Adipocyte (in vitro differentiated cells): ENCODE measurements around the gene TMEM132D.

ENCODE experiments used
- DNase-seq: peaks from one replicate; pipeline ENCODE4 v3.0.0-alpha.2; 2015; ENCODE audit warnings: low read depth
- H3K27me3 ChIP-seq: replicated peaks from 2 replicates; pipeline ENCODE4 v1.7.0; 2013; ENCODE audit warnings: mild to moderate bottlenecking, low read length, moderate library complexity; ENCODE audit not compliant: control insufficient read depth, insufficient read depth
- H3K36me3 ChIP-seq: 2 replicates; pipeline ENCODE4 v1.7.0; 2013; ENCODE audit warnings: low read length, mild to moderate bottlenecking, moderate library complexity; ENCODE audit not compliant: control insufficient read depth, insufficient read depth, severe bottlenecking
- H3K4me1 ChIP-seq: 2 replicates; pipeline ENCODE4 v1.7.0; 2013; ENCODE audit warnings: mild to moderate bottlenecking, low read length, moderate library complexity; ENCODE audit not compliant: control insufficient read depth, insufficient read depth
- H3K4me3 ChIP-seq: 2 replicates; pipeline ENCODE4 v1.7.0; 2013; ENCODE audit warnings: mild to moderate bottlenecking, low read length, moderate library complexity
- H3K9ac ChIP-seq: 2 replicates; pipeline ENCODE4 v1.7.0; 2013; ENCODE audit warnings: mild to moderate bottlenecking, low read length, moderate library complexity
- H3K9me3 ChIP-seq: 2 replicates; pipeline ENCODE4 v1.7.0; 2013; ENCODE audit warnings: mild to moderate bottlenecking, low read length, moderate library complexity; ENCODE audit not compliant: control insufficient read depth

The TMEM132D gene

DNA sequence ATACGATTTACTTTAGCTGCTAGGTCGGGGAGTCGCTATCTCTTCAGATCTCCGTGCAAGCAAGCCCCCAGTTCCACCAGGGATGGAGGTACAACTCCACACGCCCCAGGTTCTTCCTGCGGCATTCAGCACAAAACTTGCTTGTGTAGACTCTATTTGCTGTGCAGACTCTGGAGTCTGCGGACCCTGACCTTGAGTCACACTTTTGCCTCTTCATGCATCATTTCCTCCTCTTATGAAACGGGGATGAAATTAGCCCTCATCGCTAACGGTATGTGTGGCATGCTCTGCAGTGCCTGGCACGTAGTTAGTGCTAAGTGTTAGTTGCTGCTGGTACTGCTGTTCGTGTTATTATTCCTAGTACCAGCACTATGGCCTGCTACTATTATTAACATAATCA lies 84.4 kb downstream of the TMEM132D start:
- H3K4me1 ChIP-seq: no peaks in the 10 kb centered on the region
- no peak for DNase-seq

DNA sequence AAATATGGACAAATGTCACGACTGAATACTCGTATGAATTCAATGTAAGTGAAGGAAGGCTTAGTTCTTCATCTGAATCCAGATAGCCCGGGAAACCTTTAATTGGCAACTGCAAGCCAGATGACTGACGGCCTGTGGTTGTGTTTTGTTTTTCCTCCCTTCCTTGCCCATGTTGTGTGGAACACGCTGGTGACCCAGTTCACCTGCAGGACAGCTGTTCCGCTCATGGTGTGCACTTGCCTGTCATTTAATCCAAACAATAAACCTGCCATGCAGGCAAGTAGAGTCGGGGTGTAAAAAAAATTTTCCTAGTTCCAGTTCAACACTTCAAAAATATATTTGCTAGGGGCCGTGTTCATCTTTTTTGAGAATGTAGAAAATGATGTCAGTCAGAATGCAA lies 88.0 kb downstream of the TMEM132D start:
- Histone ChIP-seq H3K4me1 (no peaks in the 10 kb centered on the region), H3K36me3 (no peaks in the 10 kb centered on the region), H3K9me3 (no peaks in the 10 kb centered on the region), H3K27me3 (no peaks in the 10 kb centered on the region), H3K4me3 (no peak overlapping the region), H3K9ac (no peak overlapping the region)
- DNase-seq: no peak

More for the DNA sequence above, 84.4 kb downstream of the TMEM132D start:
- Histone ChIP-seq H3K36me3 (no peaks in the 10 kb centered on the region), H3K9me3 (peaks cover 9% of the 10 kb centered on the region), H3K4me3 (no peak overlapping the region), H3K27me3 (no peaks in the 10 kb centered on the region), H3K9ac (no peak overlapping the region)

DNA sequence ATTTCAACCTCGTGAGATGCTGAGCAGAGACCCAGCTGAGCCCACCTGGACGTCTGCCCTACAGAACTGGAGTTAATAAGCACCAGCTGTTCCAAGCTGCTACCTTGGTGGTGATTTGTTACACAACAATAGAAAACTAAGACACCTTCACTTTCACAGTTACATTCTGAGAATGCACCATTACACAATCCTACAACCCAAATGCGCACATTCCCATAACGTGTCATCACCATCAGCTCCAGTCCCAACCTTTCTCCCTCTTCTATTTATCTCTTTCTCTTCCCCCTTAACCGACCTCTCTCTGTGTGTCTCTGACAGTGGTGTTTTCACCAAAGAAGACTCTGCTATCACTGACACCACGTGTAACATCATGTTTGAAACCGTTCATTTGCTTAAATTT lies 91.9 kb downstream of the TMEM132D start:
- no peak for DNase-seq
- no peaks in the 10 kb centered on the region for H3K27me3 ChIP-seq
- no peak overlapping the region for H3K9ac ChIP-seq
- no peaks in the 10 kb centered on the region for H3K36me3 ChIP-seq
- H3K9me3 ChIP-seq: no peaks in the 10 kb centered on the region
- no peaks in the 10 kb centered on the region for H3K4me1 ChIP-seq
- H3K4me3 ChIP-seq: no peak overlapping the region

DNA sequence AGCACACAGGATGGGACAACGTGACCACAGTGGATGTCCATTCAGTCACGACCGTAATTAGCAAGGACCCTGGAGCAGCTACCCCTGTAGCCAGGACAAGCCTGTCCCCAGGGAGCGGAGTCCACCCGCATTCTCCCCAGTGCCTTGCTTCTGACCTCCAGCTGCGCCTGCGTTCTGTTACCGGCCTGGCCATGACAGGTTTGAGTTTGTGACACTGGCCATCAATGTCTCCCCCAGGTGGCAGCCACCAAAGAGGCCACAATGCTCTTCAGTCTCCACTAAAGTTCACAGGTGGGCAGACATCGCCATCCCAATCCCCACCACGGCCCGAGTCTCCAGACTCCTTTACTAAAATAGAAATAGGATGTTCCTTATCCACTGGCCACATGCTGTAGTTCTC lies 96.7 kb downstream of the TMEM132D start:
- DNase-seq: no peak
- H3K4me3 ChIP-seq: no peak overlapping the region
- H3K36me3 ChIP-seq: no peaks in the 10 kb centered on the region
- no peak overlapping the region for H3K9ac ChIP-seq
- H3K4me1 ChIP-seq: no peaks in the 10 kb centered on the region
- H3K9me3 ChIP-seq: no peaks in the 10 kb centered on the region
- no peaks in the 10 kb centered on the region for H3K27me3 ChIP-seq

DNA sequence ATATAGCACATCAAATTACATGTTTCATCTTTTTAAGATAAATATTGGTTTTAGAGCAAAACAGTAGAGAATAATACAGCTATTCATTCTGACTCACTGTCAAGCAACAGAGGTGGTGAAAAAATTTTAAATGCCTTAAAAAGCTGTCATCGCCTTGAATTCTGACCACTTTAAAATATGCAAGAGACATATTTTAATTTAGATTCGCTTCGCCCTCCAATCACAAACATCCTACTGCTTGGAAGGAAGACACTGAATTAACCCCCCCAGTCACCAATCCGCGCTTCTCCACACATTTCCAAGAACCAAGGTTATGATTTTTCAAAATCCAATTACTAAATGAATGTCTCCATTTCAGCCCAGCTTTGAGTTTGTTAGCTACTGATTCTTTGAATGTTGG lies 112.4 kb downstream of the TMEM132D start:
- H3K9me3 ChIP-seq: no peaks in the 10 kb centered on the region
- H3K4me3 ChIP-seq: no peak overlapping the region
- DNase-seq: no peak
- no peaks in the 10 kb centered on the region for H3K36me3 ChIP-seq
- H3K9ac ChIP-seq: no peak overlapping the region
- H3K27me3 ChIP-seq: no peaks in the 10 kb centered on the region
- H3K4me1 ChIP-seq: no peaks in the 10 kb centered on the region

DNA sequence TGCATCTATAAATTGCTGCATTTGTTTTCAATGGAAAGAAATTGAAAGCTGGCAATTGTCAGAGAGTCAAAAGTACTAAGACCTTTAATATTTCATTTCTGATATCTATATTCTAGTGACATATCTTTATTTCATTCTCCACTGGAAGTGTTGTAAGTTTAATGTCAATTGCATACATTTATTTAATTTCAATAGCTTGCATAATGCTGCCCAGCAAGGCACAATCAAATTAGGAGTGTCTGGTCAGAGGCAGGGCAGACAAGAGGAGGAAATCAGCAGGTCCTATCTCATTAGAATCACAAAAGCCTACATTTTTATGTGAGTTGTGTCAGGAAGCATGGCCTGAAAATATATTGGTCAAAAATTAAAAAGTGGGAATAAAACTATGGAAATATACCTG lies 112.9 kb downstream of the TMEM132D start:
- Histone ChIP-seq H3K9me3 (no peaks in the 10 kb centered on the region), H3K27me3 (no peaks in the 10 kb centered on the region), H3K9ac (no peak overlapping the region), H3K4me1 (no peaks in the 10 kb centered on the region), H3K4me3 (no peak overlapping the region), H3K36me3 (no peaks in the 10 kb centered on the region)
- no peak for DNase-seq

DNA sequence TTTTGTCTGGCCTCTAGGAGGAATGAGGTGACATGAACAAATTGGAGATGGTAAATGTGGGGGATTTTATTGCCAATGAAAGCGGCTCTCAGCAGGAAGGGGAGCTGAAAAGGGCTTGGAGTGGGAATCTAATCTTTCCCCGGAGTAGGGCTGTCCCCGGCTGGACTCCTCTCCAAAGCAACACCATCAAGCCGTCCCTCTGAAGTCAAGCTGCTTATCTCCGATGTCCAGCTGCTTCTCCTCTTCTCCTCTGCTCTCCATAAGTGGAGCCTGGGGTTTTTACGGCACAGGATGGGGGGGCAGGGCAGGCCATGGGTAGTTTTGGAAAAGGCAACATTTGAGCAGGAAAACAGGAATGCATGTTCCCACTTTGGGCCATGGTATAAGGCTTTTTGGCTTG lies 113.5 kb downstream of the TMEM132D start:
- H3K4me3 ChIP-seq: no peak overlapping the region
- H3K4me1 ChIP-seq: no peaks in the 10 kb centered on the region
- no peaks in the 10 kb centered on the region for H3K36me3 ChIP-seq
- H3K27me3 ChIP-seq: no peaks in the 10 kb centered on the region
- peaks cover 2% of the 10 kb centered on the region for H3K9me3 ChIP-seq
- no peak for DNase-seq
- no peak overlapping the region for H3K9ac ChIP-seq

DNA sequence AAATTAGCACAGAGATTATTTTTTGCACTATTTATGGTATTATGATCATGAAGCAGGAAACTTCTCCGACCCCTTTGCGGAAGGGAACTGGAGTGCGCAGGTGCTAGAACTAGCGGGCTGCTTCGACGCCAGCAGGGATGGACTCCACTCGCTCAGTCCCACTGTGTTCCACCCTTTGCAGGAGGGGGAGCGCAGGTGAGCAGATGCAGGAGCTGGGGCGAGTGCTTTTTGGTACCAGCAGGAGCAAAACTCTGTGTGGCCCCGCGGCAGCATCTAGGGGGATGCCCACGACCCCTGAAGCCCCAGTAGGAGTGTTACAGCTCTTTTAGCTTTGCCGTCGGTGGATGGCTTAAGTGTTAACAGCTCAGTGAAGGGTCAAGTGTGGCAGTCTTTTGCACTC lies 113.9 kb downstream of the TMEM132D start:
- no peaks in the 10 kb centered on the region for H3K4me1 ChIP-seq
- no peak for DNase-seq
- no peak overlapping the region for H3K9ac ChIP-seq
- H3K27me3 ChIP-seq: no peaks in the 10 kb centered on the region
- no peak overlapping the region for H3K4me3 ChIP-seq
- peaks cover 5% of the 10 kb centered on the region for H3K9me3 ChIP-seq
- no peaks in the 10 kb centered on the region for H3K36me3 ChIP-seq

DNA sequence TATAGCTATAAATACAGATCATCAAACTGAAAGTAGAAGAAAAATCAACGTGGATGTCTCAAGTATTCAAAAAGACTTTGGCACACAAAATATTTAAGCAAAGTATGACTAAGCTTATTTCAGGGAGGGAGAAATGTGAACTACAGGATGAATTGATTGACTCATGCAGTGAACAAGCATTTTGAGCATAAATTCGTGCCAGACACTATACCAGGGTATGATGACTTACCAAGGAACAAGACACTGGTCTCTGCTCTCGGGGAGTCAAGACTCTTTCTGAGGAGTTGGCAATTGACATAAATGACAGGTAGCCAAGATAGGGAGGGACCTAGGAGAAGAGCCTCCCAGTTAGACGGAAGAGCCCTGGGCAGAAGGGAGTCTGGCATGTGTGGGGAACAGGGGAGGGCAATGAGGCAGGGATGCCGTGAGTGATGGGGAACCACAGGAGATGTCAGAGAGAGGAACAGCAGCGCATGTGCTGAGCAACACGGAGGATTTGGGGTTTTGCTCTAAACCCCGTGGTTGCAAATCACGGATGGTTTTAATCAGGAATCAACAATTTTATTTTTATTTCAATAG lies 115.2 kb downstream of the TMEM132D start:
- no peaks in the 10 kb centered on the region for H3K4me1 ChIP-seq
- H3K4me3 ChIP-seq: no peak overlapping the region
- H3K9ac ChIP-seq: no peak overlapping the region
- peaks cover 5% of the 10 kb centered on the region for H3K9me3 ChIP-seq
- no peaks in the 10 kb centered on the region for H3K27me3 ChIP-seq
- no peaks in the 10 kb centered on the region for H3K36me3 ChIP-seq
- DNase-seq: peak; percentile 86

DNA sequence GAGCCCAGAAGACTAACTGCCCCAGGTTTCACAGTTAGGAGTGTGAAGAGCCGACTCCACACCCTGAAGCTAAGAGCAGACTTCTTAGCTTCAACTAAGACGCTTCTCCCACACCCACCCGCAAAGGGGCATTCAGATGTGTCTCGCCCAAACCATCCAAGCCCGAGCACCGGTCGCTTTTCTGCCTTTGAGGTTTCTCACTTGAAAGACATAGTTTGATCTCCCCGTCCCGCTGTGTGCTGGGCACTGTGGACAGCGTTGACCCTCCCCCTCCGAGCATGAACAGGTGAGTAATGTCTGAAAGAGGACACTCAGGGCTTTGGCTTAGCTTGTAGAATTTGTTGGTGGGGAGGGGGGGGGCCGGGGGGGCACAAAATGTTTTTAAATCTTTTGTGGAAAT lies 123.8 kb downstream of the TMEM132D start:
- H3K36me3 ChIP-seq: no peaks in the 10 kb centered on the region
- no peak for DNase-seq
- no peaks in the 10 kb centered on the region for H3K4me1 ChIP-seq
- peaks cover under 1% of the 10 kb centered on the region for H3K9me3 ChIP-seq
- no peaks in the 10 kb centered on the region for H3K27me3 ChIP-seq
- H3K9ac ChIP-seq: no peak overlapping the region
- no peak overlapping the region for H3K4me3 ChIP-seq

DNA sequence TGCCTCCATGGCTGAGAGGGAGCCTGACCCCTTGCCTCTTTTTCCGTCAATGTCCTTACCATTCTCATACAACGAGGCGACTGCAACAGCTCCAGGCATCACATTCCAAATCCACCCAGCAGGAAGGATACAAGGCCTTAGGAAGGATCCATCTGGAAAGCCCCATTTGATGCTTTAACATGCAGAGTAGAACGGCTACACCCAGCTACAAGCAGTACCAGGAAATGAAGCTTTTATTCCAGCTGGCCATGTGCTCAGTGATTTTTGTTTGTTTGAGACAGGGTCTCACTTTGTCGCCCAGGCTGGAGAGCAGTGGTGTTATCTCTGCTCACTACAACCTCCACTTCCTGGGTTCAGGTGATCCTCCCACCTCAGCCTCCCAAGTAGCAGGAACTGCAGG lies 124.8 kb downstream of the TMEM132D start:
- H3K9ac ChIP-seq: no peak overlapping the region
- H3K27me3 ChIP-seq: no peaks in the 10 kb centered on the region
- no peaks in the 10 kb centered on the region for H3K4me1 ChIP-seq
- no peaks in the 10 kb centered on the region for H3K36me3 ChIP-seq
- no peak for DNase-seq
- no peak overlapping the region for H3K4me3 ChIP-seq
- H3K9me3 ChIP-seq: no peaks in the 10 kb centered on the region

DNA sequence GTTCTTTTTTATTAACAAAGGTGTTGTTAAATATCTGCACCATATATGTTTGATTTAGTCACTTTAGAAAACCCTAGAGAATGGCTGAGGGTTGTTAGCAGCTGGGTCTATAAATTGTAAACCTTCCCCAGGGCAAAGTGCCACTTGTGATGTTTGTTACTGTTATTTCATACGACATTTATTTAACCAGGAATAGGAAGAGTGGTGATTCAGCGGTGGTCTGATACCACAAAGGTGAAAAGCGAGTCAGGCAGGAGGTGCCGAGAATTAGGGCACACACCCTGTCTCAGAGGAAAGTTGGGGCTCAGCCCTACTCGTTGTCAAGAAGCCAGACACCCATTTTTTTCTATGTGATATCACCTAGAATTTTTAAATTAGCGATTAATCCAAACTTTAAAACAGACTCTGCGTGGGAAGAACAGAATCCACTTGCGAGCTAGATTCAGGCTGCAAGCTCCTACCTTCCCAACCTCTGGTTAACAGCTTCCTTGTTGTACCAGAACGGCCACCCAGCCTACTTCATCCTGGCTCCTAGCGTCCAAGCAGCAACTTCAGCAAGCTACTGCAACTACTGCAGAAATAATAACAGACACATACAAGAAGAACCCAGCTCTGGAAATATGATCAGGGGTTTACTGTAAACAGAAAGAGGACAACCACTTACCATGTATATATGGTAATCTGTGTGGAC lies 126.7 kb downstream of the TMEM132D start:
- Histone ChIP-seq H3K36me3 (no peaks in the 10 kb centered on the region), H3K9ac (no peak overlapping the region), H3K4me1 (no peaks in the 10 kb centered on the region), H3K27me3 (no peaks in the 10 kb centered on the region), H3K4me3 (no peak overlapping the region), H3K9me3 (no peaks in the 10 kb centered on the region)
- DNase-seq: no peak
